GM12874 (cell line): ENCODE measurements around the gene MTHFR.

Experiments
- TF ChIP-seq, protein P1 (sequence below): IDR thresholded peaks from 2 replicates; pipeline ENCODE4 v1.5.1; 2011; ENCODE audit warnings: low read depth, mild to moderate bottlenecking, control low read depth, low read length, moderate library complexity; ENCODE audit not compliant: insufficient read depth

The MTHFR gene

DNA sequence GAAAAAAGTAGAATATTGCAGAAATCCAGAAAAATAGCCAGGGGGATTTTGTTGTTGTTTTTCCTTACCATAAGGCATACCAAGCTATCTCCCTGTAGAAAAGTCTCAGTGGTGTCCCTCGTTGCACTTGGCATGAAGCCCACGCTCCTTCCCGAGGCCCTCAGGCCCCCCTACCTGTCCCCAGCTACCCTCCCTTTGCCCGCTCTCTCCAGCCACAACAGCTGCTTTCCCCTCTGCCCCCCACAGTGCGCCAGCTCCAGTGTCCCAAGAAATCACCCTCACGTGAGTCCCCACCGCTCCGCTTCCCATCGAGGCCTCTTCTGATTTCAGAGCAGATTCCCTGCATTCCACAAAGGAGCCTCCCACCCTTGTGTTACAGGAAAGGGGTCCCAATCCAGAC, 61.5 kb downstream of the MTHFR start:
- TF ChIP-seq, protein P1, sequence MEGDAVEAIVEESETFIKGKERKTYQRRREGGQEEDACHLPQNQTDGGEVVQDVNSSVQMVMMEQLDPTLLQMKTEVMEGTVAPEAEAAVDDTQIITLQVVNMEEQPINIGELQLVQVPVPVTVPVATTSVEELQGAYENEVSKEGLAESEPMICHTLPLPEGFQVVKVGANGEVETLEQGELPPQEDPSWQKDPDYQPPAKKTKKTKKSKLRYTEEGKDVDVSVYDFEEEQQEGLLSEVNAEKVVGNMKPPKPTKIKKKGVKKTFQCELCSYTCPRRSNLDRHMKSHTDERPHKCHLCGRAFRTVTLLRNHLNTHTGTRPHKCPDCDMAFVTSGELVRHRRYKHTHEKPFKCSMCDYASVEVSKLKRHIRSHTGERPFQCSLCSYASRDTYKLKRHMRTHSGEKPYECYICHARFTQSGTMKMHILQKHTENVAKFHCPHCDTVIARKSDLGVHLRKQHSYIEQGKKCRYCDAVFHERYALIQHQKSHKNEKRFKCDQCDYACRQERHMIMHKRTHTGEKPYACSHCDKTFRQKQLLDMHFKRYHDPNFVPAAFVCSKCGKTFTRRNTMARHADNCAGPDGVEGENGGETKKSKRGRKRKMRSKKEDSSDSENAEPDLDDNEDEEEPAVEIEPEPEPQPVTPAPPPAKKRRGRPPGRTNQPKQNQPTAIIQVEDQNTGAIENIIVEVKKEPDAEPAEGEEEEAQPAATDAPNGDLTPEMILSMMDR = no peak

DNA sequence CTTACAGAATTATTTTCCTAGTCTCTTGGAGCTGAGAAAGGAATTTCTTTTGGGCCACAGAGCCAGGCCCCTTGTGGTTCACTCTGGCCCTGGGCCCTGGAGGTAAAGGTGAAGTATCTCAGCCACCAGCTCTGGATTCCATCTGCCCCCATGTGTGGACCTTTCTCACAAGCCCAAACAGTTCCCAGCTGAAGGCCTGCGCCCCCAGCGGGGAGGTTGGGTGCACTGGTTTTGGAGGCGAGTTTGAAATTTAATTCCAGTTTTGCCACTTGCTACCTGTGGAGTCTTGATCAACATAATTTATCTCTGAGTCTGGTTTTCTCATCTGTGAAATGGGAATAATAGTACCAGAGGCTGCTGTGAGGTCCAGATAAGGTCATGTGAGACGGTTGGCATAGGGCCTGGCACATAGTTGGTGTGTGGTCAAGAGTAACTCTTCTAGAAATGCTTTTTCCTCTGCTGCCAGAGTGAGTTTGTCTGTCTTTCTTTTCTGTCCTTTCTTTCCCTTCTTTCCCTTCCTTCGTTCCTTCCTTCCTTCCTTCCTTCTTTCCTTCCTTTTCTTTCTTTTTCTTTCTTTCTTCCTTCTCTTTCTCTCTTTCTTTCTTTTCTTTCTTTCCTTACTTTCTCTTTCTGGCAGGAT, 63.7 kb downstream of the MTHFR start:
- TF ChIP-seq, protein P1 = no peak

DNA sequence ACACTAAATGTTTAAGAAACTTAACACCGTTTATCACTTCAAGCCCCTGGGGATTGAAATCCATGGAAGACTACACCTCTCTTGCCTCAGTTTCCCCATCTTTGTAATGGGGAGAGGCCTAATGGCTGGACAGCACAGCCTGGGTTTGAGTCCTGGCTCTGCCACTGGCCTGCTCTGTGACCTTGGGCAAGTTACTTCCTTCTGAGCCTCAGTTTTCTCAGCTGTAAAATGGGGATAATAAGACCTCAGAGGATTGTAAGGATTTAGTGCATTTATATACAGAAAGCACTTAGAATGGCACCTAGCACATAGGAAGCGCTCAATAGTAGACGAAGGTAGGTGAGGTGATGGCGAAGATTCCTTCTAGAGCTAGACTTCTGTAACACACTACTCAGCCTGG, 64.3 kb downstream of the MTHFR start:
- TF ChIP-seq, protein P1 = no peak

DNA sequence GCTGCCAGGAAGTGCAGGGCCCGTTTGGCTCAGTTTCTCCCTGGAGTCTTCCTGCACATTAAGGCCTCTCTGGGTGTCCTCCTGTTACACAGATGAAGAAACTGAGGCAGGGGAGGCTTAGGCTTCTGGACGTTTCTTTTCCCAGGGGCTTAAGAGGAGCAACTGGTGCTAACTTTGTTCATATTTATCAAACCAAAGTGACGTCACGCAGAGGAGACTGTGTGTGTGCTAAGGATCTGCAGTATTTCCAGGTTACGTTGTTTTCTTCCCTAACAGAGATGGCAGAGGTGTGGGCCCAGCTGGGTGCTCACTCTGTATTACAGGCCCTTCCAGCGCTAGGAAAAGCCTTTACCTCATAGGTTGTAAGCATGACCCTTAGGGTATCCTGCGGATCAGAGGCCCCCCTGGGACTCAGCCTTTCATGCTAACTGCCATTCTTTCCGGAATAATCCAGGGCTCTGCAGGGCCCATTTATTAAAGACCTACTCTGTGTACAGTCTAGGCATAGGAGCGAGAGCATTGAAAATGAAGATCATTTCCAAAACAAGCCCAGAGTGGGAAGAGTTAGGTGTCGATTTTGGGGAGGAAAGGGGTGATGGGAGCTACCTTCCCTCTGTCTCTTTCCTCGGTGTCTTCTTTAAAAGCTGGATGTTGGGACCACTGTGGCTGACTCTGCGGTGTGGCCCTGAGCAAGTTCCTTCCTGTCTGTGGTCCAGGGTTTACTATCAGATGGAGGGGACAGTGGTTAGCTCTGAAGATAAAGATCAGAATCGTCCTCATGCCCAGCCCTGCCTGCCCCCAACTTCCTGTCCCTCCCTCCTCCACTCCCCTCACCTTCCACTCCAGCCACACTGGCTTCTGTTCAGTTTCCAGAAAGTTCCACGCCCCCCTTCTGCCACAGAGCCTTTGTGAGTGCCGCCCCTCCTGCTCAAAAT, 65.2 kb downstream of the MTHFR start:
- TF ChIP-seq, protein P1 = no peak

DNA sequence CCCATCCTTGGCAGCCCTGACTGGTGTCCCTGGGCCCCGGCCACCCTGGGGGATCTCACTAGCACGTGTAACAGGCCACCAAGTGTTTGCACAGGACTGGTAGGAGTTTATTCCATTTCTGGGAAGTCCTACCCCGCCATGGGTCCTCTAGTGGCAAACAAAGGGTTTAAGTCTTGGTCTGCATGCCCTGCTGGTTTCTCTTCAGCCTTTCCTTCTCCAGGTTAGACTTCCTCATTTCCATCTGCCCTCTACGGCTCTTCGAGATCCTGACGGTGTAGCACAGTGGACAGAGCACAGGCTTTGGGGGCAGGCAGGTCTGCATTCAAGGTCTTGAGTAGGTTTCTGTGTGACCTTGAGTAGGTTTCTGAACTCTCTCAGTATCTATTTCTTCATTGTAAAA, 67.0 kb downstream of the MTHFR start:
- TF ChIP-seq, protein P1 = no peak

DNA sequence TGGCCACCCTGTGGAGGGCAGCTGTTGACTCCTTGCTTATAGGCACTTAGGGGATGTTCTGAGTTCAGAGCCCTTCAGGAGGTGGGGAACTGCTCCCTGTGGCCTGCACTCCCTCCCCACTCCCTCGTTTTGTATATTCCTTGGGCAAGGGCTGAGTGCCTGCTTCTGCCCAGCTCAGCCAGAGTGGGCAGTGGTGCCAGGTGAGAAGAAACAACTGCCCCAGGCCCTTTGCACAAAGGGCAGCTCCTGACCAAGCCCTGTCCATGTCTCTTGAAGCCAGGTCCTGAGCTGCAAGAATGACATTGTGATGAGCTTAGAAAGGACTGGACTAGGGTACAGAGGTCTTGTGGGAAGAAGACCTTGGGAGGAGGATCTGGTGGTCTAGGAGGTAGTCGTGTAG, 67.7 kb downstream of the MTHFR start:
- TF ChIP-seq, protein P1 = no peak

GRCh38 chr1:11736746-11737639, 68.8 kb downstream of the MTHFR start:
- TF ChIP-seq, protein P1 = no peak
